Heart left ventricle (tissue), 13 donors: ENCODE results near the gene KCNH3.
A peak's percentile ranks its signal among the peaks of the same experiment; 100 is the strongest.

Source experiments
- CTCF ChIP-seq, 12 donors: fragments of 200-600 bp; sonication (generic) in 4 of 12; IDR thresholded peaks; one replicate each; pipeline versions ENCODE4 v1.5.0 to v1.8.0; 2018 to 2022; ENCODE audit warnings: antibody characterized with exemption in 12 of 12, mild to moderate bottlenecking in 5 of 12
- POLR2A ChIP-seq, 2 donors: fragments of 450-650 bp; IDR thresholded peaks; one replicate each; pipeline ENCODE4 v1.6.1; 2017; ENCODE audit warnings: antibody characterized with exemption in 2 of 2, mild to moderate bottlenecking in 2 of 2, moderate library complexity in 2 of 2
- donor health status: ischemic (EF 13 %, LVEDD 7.1; RV severe dilation, severe dysfunction).
- donor health status: DM: no; HTN: yes; CAD: no.
- donor health status: DM: no; HTN: no; CAD: no.
- donor health status: ischemic (EF 25% LVEDD 6.9; RV normal size, moderate dysfunction).
- donor health status: ischemic (EF 25% LVEDD 5.7; RV mildly dilated, moderate dysfunction).
- donor health status: ischemic (EF 35%, LVEDD 5.7; RV mildly dilated, moderate dysfunction).
- donor health status: nonischemic (EF 11% LVEDD 7.7; RV severe dilation, severe dysfunction).
- donor health status: DM: yes; HTN: yes; CAD: no.
- donor health status: PGD.
- donor health status: ischemic (EF 29% LVEDD 5.4; RV normal size, mild dysfunction).
- donor health status: nonischemic (EF 23%, LVEDD 6.1; RV moderate dilation, normal function).

DNA sequence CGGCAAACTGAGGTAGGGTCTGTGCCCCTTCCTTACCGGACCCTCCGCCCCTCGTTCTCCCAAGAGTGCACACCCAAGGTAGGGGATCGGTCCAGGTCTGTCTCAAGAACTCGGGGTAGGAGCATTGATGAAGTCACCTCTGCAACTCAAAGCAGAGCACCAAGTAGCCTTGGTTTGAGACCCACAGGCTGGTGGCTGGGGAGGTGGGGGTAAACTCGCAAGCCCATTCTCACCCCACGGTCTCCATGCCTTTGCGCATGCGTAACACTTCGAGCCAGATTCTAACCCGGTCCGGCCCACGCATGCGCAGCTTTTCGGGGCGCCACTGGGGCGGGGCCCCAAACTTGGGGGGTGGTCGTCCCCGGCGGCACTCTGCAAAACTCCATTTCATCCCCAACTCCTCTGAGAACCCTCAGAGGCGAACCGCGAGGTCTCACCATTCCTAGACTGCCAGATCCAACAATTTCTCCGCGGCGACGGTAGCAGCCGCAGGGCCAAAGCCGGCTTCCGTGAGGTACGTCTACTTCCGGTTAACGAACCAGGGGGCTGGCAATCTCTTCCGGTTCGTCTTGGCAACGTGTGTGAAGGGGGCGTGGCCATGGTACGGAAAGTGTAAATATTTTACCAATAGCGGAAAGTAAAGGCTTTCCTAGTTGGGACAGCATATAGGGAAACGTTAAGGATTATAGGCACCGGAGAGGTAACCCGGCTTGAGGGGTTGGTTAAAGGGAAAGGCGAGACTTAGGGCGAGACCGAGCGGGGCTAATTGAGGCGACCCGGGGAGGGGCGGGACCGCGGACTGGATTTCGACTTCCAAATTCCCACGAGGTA lies 29.0 kb downstream of the KCNH3 start, which contains the start of gene MCRS1:
- TF ChIP-seq CTCF (IDR thresholded peaks at IDR 0.05) = no peak
- peak in 1 of 2 donors; percentile 65 for TF ChIP-seq POLR2A (IDR thresholded peaks at IDR 0.05)
